CD4-positive, alpha-beta T cell treated with Interleukin-6 at 100 ng/mL for 8 hours (primary cell): Measurements from ENCODE around the gene PTPDC1.

Experiments used
- DNase-seq: peaks from one replicate; pipeline ENCODE4 v3.0.0-alpha.2; 2020; ENCODE audit warnings: mixed read lengths, low spot score

PTPDC1 gene

GRCh38 chr9:94140791-94141790, 56.8 kb downstream of the PTPDC1 start:
- no peak for DNase-seq

- DNase-seq = no peak
These were observed 58.1 kb downstream of the PTPDC1 start for GRCh38 chr9:94142353-94142752.

GRCh38 chr9:94144394-94144793, 60.1 kb downstream of the PTPDC1 start:
- no peak for DNase-seq

GRCh38 chr9:94145640-94146039, 61.4 kb downstream of the PTPDC1 start:
- no peak for DNase-seq

GRCh38 chr9:94147776-94148175, 63.5 kb downstream of the PTPDC1 start:
- DNase-seq = no peak

GRCh38 chr9:94148419-94148818, 64.2 kb downstream of the PTPDC1 start:
- no peak for DNase-seq

GRCh38 chr9:94149696-94150095, 65.4 kb downstream of the PTPDC1 start:
- no peak for DNase-seq

- DNase-seq = no peak
These were observed 66.1 kb downstream of the PTPDC1 start for GRCh38 chr9:94150279-94150828.

GRCh38 chr9:94150890-94151650, 66.8 kb downstream of the PTPDC1 start:
- DNase-seq = no peak

- DNase-seq = peak; percentile 21
These were observed 69.6 kb downstream of the PTPDC1 start for GRCh38 chr9:94153905-94154304.

- DNase-seq = no peak
These were observed 72.2 kb downstream of the PTPDC1 start for GRCh38 chr9:94156348-94157049.

GRCh38 chr9:94157050-94157801, 73.0 kb downstream of the PTPDC1 start:
- no peak for DNase-seq
